8988T (cell line): Measurements from ENCODE around the gene SMURF1.

Experiments
- DNase-seq: peaks from one replicate; pipeline ENCODE4 v3.0.0; 2011

SMURF1 gene

DNA sequence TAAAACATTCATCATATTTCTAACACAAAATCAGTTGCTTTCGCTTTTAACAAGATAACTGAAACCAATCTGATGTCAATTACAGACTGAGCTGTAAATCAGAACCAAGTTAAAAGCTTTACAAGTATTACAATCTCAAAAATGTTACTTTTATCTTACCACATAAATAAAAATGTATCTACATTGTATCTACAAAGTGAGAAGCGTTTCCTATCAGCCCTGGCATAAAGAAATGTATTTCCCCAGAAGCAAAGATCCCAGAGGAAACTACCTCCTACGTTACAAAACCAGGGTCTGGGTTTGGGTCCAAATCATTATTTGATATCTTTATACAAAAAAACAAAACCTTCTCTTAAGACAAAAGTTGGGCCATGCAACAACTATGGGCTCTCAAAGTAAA, 2.6 kb downstream of the SMURF1 start:
- no peak for DNase-seq

DNA sequence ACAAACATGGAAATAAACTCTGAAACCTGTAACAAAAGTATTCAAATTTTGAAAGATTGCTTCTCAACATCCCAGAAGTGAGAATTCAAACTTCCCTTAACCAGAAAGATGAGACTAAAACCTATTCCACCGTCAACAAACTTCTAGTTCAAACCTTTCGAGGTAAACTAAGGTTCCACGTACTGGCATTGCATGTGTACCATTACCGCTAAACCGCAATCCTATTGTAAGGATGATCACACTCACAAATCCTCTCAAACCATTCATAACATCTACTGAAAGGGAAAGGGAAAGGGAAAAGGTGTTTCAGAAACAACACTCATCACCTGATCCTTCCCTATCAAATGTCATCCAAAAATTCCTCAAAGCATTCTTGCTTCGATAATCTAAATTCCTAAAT, 3.1 kb downstream of the SMURF1 start:
- no peak for DNase-seq

DNA sequence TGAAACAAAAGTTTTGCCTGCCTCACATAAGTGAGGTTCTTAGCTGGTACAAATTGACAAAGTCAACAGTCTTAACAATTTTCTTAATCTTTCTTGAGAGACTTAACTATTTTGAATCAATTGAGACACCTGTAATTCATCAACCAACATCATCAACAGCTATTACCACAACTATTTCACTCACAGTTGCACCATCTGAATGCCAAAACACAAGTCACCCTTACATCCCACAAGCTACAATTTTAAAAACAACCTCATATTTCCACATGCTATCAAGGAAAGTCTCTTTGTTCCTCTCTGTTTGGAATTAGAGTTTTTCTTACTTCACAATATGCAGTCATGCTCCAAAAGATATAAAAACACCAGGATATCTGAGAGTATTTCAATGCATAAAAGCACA, 4.9 kb downstream of the SMURF1 start:
- no peak for DNase-seq

DNA sequence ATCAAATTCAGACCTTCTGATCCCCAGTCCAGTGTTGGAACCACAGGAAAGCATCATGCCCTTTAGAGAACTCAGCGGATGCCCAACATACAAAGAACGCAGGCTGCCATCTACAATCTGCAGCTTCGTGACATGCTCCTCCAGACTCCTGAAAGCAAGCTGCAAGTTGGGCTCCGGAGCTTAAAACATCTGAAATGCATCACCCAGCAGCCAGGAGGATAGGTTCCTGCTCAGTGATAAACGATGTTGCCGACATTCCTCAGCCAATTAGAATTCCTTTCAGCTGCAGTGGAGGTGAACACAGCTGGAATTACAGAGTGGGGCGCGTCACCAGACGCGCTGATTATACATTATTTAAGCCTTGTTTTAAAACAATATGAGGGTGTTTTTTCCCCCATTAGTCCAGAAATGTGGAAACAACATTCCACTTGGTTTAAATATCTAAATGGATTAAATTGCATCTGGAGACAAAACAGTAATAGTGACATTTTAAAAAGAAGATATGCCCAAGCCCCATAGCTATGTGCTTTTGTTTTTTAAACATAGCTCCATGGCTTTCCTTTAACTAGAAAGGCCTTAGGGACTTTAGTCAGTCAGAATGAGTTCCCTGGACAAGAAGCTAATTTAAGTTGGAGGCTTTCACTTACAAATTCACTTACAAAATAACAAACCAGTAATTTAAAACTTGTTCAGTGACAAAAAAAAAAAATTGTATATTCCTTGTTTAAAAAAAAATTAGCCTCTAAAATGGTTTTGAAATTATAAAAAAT, 6.3 kb downstream of the SMURF1 start:
- no peak for DNase-seq

DNA sequence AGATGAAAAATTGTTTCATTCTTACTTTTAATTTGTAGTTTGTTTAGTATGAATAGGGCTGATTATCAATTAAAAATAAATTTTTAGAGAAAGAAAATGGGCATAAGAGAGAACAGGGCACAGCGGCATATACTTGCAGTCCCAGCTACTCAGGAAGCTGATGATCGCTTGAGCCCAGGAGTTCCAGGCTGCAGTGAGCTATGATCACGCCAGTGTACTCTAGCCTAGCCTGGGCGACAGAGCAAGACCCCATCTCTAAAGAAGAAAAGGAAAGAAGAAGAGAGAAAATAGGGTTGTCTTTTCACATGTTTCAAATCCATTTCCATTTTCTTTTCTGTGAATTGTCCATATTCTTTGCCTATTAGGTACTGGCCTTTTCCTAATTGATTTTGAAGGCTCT, 8.0 kb downstream of the SMURF1 start:
- DNase-seq: no peak

DNA sequence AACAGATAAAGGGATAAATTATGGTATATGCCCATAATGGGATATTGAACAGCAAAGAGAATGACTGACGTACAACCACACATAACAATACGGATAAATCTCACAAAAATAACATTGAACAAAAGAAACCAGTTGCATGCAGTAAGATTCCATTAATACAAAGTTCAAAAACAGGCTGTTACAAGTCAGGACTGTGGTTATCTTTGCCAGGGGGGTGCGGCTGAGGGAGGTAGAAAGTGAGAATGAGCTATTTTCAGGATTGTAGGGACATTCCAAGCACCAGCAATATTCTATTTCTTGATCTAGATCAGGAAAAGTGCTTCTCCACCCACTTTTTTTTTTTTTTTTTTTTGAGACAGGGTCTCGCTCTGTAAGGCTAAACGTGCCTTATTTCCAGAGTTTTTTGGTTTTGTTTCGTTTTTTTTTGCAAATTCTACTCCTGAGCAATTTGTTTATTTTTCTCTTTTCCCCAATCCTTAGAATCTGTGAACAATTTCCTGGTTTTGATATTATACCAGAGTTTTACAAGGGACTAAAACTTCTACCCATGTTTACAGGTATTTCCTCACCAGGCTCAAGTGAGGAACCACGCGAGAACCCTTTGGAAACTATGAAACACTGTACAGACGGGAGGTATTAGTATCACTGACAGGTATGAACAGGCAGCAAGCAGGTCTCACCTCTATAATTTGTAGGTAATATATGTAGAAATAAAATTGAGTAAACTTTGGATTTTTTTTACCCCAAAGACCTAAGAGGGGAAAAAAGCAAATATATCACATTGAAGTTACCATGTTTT, 9.9 kb downstream of the SMURF1 start:
- DNase-seq: no peak

DNA sequence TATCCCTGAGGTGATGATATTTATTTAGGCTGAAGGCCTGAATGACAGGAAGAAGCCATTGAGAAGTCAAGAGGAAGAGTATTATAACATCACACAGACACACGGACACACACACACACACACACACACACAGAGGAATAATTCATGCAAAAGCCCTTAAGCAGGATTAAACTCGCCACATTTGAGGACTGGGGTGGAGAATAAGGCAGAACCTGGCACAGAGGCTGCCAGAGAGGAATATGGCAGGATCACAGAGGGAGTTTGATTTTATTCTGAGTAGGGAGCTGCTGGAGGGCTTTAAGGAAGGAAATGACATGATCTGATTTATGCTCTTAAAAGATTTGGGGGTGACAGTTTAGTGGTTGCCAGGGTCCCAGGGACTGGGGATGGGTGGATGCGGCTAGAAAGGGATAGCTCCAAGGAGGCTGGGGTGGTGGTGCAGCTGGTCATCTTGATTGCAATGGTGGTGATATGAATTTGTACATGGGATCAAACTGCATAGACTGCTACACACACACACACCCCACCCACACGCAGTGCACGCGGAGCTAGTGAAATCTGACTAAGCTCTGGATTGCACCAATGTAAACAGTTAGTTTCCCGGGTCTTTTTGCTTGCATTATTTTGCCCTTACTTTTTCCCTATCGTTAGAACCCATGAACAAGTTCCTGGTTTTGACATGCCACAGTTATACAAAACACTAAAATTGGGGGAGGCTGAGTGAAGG, 11.2 kb downstream of the SMURF1 start:
- no peak for DNase-seq

DNA sequence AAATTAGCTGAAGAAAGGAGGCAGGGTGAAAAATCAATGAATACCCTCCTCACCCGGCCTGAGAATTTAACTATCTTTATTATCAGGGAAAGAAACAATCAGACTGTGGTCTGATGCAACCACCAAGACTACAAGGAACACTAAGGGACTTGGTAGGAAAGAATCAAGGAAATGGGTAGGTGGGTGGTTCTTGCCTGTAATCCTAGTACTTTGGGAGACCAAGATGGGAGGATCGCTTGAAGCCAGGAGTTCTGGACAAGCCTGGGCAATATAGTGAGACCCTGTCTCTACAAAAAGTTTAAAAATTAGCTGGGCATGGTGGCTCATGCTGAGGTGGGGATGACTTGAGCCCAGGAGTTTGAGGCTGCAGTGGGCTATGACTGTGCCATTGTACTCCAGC, 12.6 kb downstream of the SMURF1 start:
- no peak for DNase-seq

DNA sequence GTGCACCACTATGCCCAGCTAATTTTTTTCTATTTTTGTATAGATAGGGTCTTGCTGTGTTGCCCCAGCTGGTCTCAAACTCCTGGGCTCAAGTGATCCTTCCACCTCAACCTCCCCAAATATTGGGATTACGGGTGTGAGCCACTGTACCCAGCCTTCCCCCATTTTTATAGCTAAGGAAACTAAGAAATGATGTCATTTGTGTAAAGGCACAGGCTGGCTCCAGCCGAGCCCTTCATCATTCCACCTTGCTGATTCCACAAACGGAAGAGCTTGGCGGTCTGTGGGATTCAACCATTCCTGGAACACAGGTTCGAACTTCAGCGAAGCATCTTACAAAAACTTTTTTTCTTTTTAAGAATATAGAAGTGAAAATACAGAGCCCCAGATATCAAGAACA, 14.4 kb downstream of the SMURF1 start:
- no peak for DNase-seq

DNA sequence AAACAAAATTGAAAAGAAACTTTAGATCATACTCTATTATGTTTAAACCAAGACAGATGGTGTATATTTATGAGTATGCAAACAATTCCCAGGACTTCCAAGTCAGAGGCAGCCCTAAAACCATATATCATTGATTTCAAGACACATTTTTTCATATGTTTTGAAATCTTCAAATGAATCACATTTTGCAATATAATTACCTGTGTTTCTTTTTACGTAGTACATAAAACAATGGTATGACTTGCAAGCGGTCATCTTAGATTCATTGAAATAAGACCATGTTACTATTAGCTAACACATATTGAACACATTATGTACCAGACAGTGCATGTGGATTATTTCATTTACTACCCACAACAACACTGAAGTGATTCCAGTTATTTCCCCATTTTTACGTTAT, 14.9 kb downstream of the SMURF1 start:
- DNase-seq: no peak

DNA sequence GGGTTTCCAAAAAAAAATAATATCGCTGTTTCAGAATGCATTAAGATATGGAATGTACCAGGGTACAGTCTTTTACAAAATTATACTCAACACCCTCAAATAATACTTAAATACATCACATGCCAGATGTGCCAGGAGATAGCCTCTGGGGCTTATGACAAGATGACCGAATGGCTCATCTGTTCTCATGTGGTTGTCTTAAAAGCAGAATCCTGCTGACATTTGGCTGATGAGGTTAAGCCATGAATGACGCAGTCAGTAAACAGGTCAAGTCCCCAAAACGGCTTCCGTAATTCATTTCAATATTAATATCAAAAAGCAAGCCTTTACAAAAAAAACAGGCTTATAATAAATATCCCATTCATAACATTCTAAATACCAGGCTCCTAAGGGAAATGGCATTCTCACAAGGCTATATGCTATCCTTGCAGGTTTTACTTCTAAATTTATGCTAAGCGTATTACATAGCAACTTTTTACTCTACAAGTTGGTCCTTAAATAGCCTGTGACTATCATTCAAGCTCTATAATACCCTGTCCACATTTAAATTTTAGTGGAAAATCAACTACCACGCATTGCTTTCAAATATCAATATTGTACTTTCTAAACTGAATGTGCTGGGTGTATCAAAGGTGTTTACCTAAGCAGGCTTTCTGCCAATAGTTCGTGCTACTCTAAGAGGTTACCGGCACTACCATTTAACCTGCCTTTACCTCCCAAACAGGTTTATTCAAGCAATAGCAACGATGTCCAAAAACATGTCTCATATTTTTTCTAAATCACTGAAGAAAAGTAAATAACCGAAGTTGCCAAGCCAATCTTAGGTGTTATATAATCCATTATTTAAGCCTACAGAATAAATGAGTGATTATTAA, 15.6 kb downstream of the SMURF1 start:
- DNase-seq: no peak

DNA sequence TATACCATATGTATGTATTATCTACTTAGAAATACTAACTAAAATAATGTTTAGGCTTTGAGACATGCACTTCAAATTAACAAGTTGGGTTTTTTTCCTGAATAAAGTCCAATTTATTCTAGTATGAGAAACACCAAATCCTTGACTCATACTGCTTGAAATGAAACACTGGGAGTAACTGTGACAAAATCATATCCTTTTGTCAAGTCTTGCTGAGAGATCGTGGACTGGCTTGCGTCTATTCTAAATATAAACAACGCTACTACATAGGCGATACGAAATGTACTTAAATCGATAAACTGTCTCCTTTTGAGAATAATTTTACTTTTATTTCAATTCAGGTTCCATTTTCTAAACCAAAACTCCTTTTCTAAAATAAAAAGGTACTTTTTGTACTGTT, 16.3 kb downstream of the SMURF1 start:
- no peak for DNase-seq

DNA sequence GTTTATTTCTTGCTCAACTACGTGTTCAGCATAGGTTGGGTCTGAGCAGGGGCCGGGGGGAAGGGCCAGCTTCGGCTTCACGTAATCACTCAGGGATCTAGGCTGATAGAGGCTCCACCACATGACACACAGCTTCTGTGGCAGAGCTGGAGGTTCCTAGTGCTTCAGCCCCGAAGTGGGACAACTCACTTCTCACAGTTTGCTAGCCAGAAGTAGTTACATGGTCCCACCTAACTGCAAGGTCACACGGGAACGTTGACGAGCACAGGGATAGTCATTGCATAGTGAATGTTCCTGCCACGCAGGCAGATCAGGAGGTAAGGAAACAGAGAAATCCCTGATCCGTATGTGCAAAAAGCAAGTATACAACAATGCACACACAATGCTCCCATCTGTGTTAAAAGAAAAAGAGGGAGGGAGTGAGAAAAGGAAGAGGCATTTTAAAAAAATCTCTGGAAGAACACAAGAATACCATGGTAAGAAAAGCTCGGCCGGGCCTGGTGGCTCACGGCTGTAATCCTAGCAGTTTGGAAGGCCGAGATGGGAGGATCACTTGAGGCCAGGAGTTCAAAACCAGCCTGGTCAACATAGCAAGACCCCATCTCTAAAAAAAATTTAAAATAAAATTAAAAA, 16.9 kb downstream of the SMURF1 start:
- no peak for DNase-seq

DNA sequence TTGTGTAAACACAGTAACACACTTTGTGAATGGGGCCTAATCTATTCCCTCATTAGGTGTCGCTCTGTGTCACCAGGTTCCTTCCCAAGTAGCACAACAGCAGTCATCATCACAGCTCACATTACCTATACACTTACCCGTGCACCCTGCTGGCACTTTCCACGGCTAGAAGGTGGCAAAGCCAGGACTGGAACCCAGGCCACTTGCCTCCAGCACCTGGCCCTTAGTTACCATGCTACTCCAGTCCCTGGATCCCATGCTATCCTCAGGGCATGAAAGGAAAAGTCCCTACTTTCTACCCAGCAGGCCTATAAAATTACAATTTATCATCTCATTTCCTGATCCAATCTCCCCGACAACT, 18.4 kb downstream of the SMURF1 start:
- DNase-seq: no peak

DNA sequence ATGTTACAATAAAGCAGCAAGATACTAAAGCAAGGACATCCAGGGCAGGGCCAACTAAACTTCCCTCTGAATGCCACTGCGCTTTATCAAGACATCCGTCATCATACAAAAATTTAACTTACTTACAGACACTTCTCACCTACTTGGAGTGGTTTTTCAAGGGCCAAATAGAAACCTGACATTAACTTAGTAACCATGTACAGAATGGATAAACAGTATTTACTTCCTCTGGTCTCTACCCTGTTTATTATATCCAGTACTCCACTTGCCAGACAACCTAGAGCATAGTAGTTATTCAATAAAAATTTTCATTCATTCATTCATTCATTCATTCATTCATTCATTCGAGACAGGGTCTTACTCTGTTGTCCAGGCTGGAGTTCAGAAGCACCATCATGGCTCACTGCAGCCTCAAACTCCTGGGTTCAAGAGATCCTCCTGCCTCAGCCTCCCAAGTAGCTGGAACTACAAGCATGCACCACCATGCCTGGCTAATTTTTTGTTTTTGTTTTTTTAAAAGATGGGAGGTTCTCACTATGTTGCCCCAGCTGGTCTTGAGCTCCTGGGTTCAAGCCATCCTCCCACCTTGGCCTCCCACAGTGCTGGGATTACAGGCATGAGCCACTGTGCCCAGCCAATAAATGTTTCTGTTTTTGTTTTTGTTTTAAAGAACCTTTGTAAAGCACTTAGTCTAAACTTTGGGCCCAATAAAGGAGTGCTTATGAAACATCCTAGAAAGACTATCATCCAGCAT, 19.0 kb downstream of the SMURF1 start:
- DNase-seq: no peak

DNA sequence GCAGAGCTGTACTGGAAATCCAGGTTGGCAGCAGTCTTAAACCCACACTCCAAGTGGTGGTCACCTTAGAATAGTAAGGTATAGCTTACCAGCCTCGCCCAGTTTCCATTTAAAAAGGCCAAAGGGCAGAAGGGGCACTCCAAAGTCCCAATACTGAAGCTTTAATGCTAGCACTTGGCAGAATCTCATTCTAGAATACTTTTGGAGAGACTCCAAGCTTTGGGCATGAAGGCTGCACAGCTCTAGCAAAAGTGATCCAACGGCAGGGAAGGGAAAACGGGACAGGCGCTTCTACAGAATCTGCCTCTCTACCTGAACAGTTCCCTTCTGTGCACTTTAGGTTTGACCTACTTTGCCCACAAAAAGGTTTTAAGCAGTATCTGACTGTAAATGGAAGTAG, 19.7 kb downstream of the SMURF1 start:
- no peak for DNase-seq

DNA sequence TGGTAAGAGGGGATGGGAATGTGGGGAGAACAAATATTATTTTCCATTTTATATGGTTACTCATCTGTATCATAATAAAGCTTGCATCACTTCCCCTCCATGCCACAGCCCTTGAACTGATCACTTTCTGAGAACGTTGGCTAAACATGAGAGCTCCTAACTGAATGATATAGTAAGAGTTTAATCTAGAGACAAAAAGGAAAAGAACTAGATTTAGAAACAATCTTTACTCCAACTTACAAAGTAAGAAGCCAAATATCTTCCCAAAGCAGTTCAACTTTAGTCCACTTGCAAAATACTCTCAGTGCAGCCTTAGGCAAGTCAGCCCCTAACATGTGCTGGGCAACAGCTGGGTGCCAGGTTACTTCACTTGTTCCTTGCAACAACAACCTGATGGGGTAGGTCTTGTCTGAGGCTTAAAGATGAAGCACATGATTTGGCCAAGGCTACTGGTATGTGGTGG, 20.3 kb downstream of the SMURF1 start:
- DNase-seq: no peak

DNA sequence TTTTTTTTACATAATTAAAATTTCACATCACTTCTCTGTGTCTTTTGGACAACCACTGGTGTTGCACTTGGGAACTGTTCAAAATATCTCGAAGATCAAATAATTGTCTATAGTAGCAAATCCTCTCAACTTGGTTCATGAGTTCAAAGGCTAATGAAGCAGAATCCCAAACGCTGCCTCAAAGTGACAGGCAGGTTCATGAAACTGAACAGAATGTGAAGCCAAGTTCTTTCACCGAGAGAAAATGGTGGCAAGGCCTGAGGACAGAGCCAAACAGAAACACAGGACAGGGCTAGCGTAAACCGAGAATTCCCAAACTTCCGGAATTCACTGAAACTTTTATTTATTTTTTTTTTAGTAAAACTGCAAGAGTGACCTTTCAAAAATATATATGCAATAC, 21.1 kb downstream of the SMURF1 start:
- DNase-seq: no peak

DNA sequence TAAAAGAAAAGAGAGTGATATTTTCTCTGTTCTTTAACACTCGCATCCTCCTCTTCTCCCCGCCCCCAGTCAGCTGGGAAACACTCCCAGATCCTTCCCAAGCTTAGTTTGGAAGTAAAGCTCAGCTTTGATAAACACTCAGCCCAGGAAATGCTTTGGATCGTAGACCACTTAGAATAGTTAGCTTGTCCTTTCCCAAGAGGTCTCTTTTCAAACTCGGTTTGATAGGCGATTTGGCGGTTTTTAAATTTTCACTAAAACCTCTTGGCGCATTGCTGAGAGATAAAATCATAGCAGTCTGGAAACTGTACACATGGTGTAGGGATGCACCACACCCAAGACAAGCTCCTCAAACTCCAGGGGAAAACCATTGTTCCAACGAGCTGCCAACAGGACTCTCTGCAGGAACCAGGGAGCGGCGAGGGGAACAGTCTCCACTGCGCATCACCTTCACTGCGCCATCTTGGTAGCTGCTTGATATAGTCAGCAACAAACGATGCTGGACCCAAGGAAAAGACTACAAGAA, 22.3 kb downstream of the SMURF1 start:
- no peak for DNase-seq

DNA sequence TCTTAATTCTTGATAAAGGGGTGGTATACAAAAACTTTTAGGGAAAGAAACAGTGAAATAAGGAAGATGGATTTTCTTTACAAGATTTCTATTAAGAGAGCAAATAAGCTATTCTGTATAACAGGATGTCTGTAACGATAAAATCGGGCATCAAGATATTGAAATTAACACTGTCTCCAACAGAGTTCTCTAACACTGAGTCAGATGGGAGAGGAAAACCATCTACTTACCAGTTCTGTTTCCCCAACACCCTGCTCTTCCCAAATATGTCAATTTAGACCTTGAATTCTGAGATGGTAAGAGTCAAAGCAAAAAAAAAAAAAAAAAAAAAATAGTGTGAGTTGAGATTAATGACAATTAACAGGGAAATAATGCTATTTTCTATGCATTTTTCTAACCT, 23.0 kb downstream of the SMURF1 start:
- DNase-seq: no peak

DNA sequence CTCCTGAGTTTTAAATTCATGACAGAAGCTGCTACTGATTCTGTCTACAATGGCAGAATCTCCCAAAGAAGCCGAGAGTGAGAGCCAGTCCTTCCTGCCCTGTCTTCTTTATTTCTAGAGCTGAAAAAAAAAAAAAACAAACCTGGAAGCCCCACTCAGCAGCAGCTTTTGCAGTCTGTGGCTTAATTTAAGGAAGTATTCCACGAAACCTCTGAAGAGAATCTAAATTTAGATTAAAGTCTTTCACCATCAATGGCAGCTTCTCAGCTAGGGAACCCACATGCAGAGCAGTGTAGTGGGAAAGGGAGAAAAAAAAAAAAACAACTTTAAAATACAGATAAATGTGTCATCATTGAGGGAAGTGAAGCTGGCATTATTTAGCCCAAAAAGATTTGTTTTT, 23.4 kb downstream of the SMURF1 start:
- DNase-seq: no peak
